Ascending aorta (tissue), 2 donors: ENCODE results near the gene TMEM186. TPM values are rescaled to one million over a fixed set of nuclear protein-coding genes. Genes with fewer than 3 reads are reported as not detected.

Experiments used
- DNase-seq, 2 donors: peaks; one replicate each; pipeline ENCODE4 v3.0.0-alpha.2; 2019; ENCODE audit warnings: low spot score in 2 of 2
- H3K27ac ChIP-seq, 2 donors: fragments of 200-600 bp; sonication (generic); one replicate each; pipeline ENCODE4 v1.5.1; 2016 to 2017; ENCODE audit warnings: mild to moderate bottlenecking in 1 of 2
- H3K27me3 ChIP-seq: fragments of 200-600 bp; sonication (generic); one replicate; pipeline ENCODE4 v1.5.1; 2017
- H3K36me3 ChIP-seq, 2 donors: fragments of 200-600 bp; sonication (generic); one replicate each; pipeline ENCODE4 v1.5.1; 2016
- H3K4me1 ChIP-seq, 2 donors: fragments of 200-600 bp; sonication (generic); one replicate each; pipeline ENCODE4 v1.5.1; 2016 to 2017; ENCODE audit warnings: mild to moderate bottlenecking in 1 of 2
- H3K4me3 ChIP-seq, 2 donors: fragments of 200-600 bp; sonication (generic); one replicate each; pipeline ENCODE4 v1.5.1; 2016 to 2017; ENCODE audit warnings: mild to moderate bottlenecking in 1 of 2
- H3K9me3 ChIP-seq, 2 donors: fragments of 200-600 bp; sonication (generic); one replicate each; pipeline ENCODE4 v1.5.1; 2016
- intact Hi-C: fragments of 100-400 bp; cut with DNase I; formaldehyde crosslinking; loops from one replicate; pipeline ENCODE4 v1.15.1; 2023
- total RNA-seq: library from RNA; depleted of rRNA; stranded (reverse); fragments of >200 nt; gene quantifications from one replicate; pipeline ENCODE4 v1.1.0, GENCODE V29; 2016
- TF ChIP-seq, protein P1 (sequence below), 3 experiments: fragments of 200-600 bp in 2 of 3; fragments of 450-650 bp in 1 of 3; sonication (generic) in 2 of 3; IDR thresholded peaks; one replicate each; pipeline ENCODE4 v1.5.1; 2016 to 2019; ENCODE audit warnings: antibody characterized with exemption in 3 of 3, mild to moderate bottlenecking in 1 of 3, moderate library complexity in 1 of 3

TMEM186 gene
- total RNA-seq, 1 donor from 2014 or later, result 1.5 TPM

DNA sequence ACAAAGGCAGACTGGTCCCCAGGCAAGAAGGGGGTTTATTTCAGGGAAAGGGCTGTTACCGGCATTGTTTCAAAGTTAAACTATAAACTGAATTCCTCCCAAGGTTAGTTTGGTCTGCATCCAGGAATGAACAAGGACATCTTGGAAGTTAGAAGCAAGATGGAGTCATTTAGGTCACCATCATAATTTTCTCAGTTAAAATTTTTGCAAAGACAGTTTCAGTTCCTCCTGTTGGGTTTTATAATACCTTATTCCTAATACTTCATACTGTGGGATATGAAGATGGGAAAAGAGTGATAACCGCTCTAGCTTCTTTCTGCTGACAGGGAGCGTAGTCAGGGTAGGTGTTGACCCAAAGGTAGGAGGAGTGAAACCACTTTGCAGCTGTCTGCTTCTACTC, 25.0 kb upstream of the TMEM186 start:
- Histone ChIP-seq H3K27me3 (no peaks in the 10 kb centered on the region), H3K9me3 (no peaks in the 10 kb centered on the region), H3K4me1 (no peaks in the 10 kb centered on the region), H3K36me3 (peaks cover 24 to 45% of the 10 kb centered on the region in 2 donors), H3K4me3 (no peak overlapping the region), H3K27ac (no peak overlapping the region)
- intact Hi-C loops, result no loop called here
- no peak for DNase-seq
- TF ChIP-seq, protein P1, sequence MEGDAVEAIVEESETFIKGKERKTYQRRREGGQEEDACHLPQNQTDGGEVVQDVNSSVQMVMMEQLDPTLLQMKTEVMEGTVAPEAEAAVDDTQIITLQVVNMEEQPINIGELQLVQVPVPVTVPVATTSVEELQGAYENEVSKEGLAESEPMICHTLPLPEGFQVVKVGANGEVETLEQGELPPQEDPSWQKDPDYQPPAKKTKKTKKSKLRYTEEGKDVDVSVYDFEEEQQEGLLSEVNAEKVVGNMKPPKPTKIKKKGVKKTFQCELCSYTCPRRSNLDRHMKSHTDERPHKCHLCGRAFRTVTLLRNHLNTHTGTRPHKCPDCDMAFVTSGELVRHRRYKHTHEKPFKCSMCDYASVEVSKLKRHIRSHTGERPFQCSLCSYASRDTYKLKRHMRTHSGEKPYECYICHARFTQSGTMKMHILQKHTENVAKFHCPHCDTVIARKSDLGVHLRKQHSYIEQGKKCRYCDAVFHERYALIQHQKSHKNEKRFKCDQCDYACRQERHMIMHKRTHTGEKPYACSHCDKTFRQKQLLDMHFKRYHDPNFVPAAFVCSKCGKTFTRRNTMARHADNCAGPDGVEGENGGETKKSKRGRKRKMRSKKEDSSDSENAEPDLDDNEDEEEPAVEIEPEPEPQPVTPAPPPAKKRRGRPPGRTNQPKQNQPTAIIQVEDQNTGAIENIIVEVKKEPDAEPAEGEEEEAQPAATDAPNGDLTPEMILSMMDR (IDR thresholded peaks at IDR 0.05), result no peak

DNA sequence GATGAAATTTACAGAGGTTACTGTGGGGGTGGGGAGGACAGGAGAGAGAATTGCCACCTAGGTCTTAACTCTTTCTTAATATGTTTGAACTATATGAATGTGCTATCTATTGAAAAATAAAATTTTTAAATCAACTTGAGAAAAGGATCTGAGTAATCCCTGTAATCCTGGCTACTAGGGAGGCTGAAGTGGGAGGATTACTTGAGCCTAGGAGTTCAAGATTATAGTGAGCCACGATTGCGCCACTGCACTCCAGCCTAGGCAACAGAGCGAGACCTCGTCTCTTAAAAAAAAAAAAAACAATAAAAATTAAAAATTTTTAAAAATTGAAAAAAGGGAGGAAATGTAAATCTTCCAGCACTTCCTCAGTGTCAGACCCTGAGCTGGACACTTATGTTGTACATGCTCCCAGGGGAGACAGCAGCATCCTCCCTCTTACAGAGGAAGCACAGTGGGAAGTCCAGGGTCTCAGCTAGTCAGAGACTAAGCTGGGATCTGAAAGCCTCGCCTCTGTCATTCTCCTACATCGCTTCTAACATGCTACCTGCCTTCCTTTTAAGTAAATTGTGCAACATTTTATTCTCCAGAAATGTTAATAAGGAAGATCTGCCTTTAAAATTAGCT, 22.1 kb upstream of the TMEM186 start:
- Histone ChIP-seq H3K4me1 (no peaks in the 10 kb centered on the region), H3K9me3 (no peaks in the 10 kb centered on the region), H3K27ac (no peak overlapping the region), H3K4me3 (no peak overlapping the region), H3K27me3 (no peaks in the 10 kb centered on the region), H3K36me3 (peaks cover 45 to 63% of the 10 kb centered on the region in 2 donors)
- no peak for DNase-seq
- intact Hi-C loops, result no loop called here
- TF ChIP-seq, protein P1 (IDR thresholded peaks at IDR 0.05), result no peak

DNA sequence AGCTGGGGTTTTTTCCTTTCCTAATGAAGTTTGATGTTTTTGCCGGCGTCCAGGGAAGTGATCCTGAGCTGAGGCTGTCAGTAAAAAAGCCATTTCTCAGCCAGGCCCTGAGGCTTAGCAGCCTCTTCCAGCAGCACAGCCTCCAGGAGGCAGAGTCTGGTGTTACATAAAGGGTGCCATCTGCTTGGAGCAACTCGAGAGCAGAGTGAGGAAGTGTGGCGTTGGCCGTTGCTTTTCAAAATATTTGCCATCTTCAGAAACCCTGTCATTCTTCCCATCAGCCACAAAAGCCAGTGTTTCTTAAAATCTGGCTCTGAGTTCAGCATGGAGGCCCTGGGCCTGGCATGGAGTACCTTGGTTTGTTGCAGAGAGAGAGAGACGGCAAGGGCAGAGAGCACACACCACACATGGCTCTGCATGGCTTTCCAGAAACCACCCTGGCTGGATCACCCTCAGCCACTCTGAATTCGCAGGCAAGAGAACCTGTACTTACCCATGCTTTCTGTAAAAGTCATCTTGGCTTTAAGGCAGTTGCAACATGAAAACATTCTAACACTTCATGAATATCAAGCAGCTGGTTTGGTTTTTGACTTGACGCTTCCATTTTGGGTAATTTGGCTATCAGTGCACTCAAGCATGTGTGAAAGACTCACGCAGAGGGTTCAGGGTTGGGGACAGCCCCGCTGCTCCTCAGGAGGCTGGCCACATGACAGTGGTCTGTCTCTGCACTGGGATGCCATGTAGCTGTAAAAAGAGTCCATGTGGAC, 21.2 kb upstream of the TMEM186 start:
- no peaks in the 10 kb centered on the region for H3K4me1 ChIP-seq
- H3K36me3 ChIP-seq, result peaks cover 54 to 64% of the 10 kb centered on the region in 2 donors
- DNase-seq, result no peak
- intact Hi-C loops, result no loop called here
- no peaks in the 10 kb centered on the region for H3K9me3 ChIP-seq
- H3K27ac ChIP-seq, result no peak overlapping the region
- H3K27me3 ChIP-seq, result no peaks in the 10 kb centered on the region
- no peak overlapping the region for H3K4me3 ChIP-seq
- TF ChIP-seq, protein P1 (IDR thresholded peaks at IDR 0.05), result no peak

DNA sequence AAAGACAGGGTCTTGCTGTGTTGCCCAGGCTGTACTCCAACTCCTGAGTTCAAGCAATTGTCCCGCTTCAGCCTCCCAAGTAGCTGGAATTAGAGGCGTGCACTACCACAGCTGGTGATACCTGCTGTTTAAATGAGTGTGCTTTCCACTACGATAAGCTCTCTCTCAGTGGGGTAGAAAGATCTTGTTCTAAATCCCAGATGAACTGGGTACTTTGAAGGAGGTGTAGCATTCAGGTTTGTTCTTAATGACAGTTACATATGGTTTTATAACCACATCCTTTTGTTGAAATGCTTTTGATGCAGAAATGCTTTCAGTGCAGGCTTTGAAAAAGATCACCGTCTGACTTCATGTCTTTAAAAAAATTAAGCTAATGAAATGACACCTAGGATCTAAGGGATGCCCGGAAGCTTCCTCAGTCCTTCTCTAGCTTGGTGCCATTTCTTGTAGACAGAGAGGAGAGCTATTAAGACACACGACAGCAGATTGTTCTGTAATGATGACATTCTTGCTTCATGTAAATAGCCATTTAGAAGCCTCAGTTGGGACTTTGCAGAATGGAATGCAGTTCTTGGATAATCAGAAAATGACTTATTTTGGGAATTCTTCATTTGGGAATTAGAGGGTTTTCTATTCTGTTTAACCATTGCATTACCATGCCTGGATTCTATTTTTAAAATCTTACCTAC, 19.7 kb upstream of the TMEM186 start:
- H3K9me3 ChIP-seq, result no peaks in the 10 kb centered on the region
- peaks cover 69 to 80% of the 10 kb centered on the region in 2 donors for H3K36me3 ChIP-seq
- no peak overlapping the region for H3K27ac ChIP-seq
- intact Hi-C loops, result no loop called here
- no peak for DNase-seq
- TF ChIP-seq, protein P1 (IDR thresholded peaks at IDR 0.05), result no peak
- H3K4me3 ChIP-seq, result no peak overlapping the region
- no peaks in the 10 kb centered on the region for H3K4me1 ChIP-seq
- H3K27me3 ChIP-seq, result no peaks in the 10 kb centered on the region

DNA sequence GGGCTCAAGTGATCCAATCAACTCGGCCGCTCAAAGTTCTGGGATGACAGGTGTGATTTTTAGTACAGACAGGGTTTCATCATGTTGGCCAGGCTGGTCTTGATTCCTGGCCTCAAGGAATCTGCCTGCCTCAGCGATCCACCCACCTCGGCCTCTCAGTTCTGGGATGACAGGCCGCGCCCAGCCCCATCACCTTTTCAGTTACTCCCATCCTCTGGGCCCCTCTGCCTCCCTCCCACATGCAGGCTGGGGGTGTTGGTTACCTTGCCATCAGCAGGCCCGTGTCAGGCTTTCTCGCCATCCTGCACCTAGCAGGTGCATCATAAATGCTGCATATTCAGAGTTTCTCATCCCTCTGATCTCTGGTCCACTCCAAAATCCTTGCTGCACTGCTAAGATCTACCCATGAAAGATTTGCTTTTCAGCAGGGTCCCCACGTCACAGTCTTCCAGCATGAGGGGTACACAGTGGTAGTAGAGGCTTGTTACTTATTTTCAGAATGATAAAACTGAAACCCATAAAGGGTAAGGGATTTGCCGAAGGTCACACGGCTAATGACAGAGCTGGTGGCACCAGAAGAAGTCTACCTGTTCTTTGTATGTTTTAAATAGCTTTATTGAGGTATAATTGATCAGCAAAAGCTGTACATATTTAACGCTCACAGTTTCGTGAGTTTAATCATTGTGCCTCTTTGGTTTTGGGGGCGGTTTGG, 16.8 kb upstream of the TMEM186 start:
- no peaks in the 10 kb centered on the region for H3K4me1 ChIP-seq
- H3K4me3 ChIP-seq, result no peak overlapping the region
- no peak overlapping the region for H3K27ac ChIP-seq
- H3K36me3 ChIP-seq, result peaks cover 81 to 87% of the 10 kb centered on the region in 2 donors
- no peaks in the 10 kb centered on the region for H3K27me3 ChIP-seq
- H3K9me3 ChIP-seq, result no peaks in the 10 kb centered on the region
- intact Hi-C loops, result no loop called here
- TF ChIP-seq, protein P1 (IDR thresholded peaks at IDR 0.05), result no peak
- no peak for DNase-seq
